CD14-positive monocyte (primary cell): ENCODE data around the gene OR10P1. TPM values are rescaled to one million over a fixed set of nuclear protein-coding genes. Genes with fewer than 3 reads are reported as not detected.

Experiments used
- DNase-seq, 3 donors: peaks; one replicate each; pipeline ENCODE4 v3.0.0-alpha.2; 2011 to 2022
- H2AFZ ChIP-seq: 2 replicates; pipeline ENCODE4 v1.6.0; 2012; ENCODE audit warnings: mild to moderate bottlenecking, low read depth, low read length, inconsistent platforms; ENCODE audit not compliant: insufficient read depth, poor library complexity, severe bottlenecking
- H3K27ac ChIP-seq, 2 donors: 1 replicate in 1 of 2; 2 replicates in 1 of 2; pipeline ENCODE4 v1.5.1; 2012 to 2013; ENCODE audit warnings: low read length in 2 of 2, control low read depth in 1 of 2, inconsistent platforms in 1 of 2, low read depth in 1 of 2, mild to moderate bottlenecking in 1 of 2
- H3K27me3 ChIP-seq, 2 donors: one replicate each; pipeline versions ENCODE4 v1.6.0 to v1.6.1; 2011 to 2013; ENCODE audit warnings: low read length in 2 of 2; ENCODE audit not compliant: control insufficient read depth in 2 of 2, insufficient read depth in 2 of 2
- H3K36me3 ChIP-seq, 2 donors: replicated peaks in 1 of 2; 1 replicate in 1 of 2; 2 replicates in 1 of 2; pipeline versions ENCODE4 v1.5.1 to v1.6.1; 2012 to 2013; ENCODE audit warnings: low read length in 2 of 2, control low read depth in 1 of 2, inconsistent platforms in 1 of 2, mild to moderate bottlenecking in 1 of 2; ENCODE audit not compliant: insufficient read depth in 2 of 2, control insufficient read depth in 1 of 2
- H3K4me1 ChIP-seq, 2 donors: 1 replicate in 1 of 2; 2 replicates in 1 of 2; pipeline versions ENCODE4 v1.5.1 to v1.6.1; 2012 to 2013; ENCODE audit warnings: low read length in 2 of 2, control low read depth in 1 of 2, inconsistent platforms in 1 of 2, mild to moderate bottlenecking in 1 of 2, moderate library complexity in 1 of 2; ENCODE audit not compliant: insufficient read depth in 2 of 2, control insufficient read depth in 1 of 2
- H3K4me2 ChIP-seq: replicated peaks from 2 replicates; pipeline ENCODE3; 2012; ENCODE audit warnings: low read length, moderate library complexity, mild to moderate bottlenecking; ENCODE audit not compliant: poor library complexity, severe bottlenecking; ENCODE audit errors: extremely low read depth
- H3K4me3 ChIP-seq, 3 experiments: fragments of 200-600 bp in 1 of 3; sonication (generic) in 1 of 3; replicated peaks in 1 of 3; 1 replicate in 2 of 3; 2 replicates in 1 of 3; pipeline ENCODE4 v1.5.1; 2011 to 2013; ENCODE audit warnings: low read length in 3 of 3, mild to moderate bottlenecking in 3 of 3, control low read depth in 2 of 3, low read depth in 2 of 3, inconsistent platforms in 1 of 3, moderate library complexity in 1 of 3
- H3K79me2 ChIP-seq: 2 replicates; pipeline ENCODE4 v1.6.0; 2012; ENCODE audit warnings: mild to moderate bottlenecking, control low read depth, inconsistent platforms, low read length, moderate library complexity; ENCODE audit not compliant: insufficient read depth
- H3K9ac ChIP-seq: 2 replicates; pipeline ENCODE4 v1.6.0; 2017; ENCODE audit warnings: low read length, mild to moderate bottlenecking; ENCODE audit not compliant: insufficient read depth, poor library complexity, severe bottlenecking
- H3K9me3 ChIP-seq, 2 donors: replicated peaks in 1 of 2; 1 replicate in 1 of 2; 2 replicates in 1 of 2; pipeline versions ENCODE4 v1.5.1 to v1.6.1; 2012 to 2013; ENCODE audit warnings: low read length in 2 of 2, control low read depth in 1 of 2; ENCODE audit not compliant: control insufficient read depth in 1 of 2, insufficient read depth in 1 of 2
- H4K20me1 ChIP-seq: 2 replicates; pipeline ENCODE4 v1.6.0; 2012; ENCODE audit warnings: mild to moderate bottlenecking, low read length, control low read depth, moderate library complexity; ENCODE audit not compliant: insufficient read depth
- H3K27ac Mint-ChIP-seq, 7 donors: one replicate each; pipeline ENCODE4 v1.8.0; 2020; ENCODE audit warnings: mild to moderate bottlenecking in 7 of 7, mixed read lengths in 7 of 7, moderate library complexity in 6 of 7, inconsistent platforms in 2 of 7
- H3K27me3 Mint-ChIP-seq, 3 donors: one replicate each; pipeline ENCODE4 v1.8.0; 2021 to 2022; ENCODE audit warnings: low read depth in 3 of 3, mild to moderate bottlenecking in 3 of 3, mixed read lengths in 3 of 3, moderate library complexity in 3 of 3, inconsistent platforms in 1 of 3
- H3K36me3 Mint-ChIP-seq, 2 donors: one replicate each; pipeline ENCODE4 v1.8.0; 2020; ENCODE audit warnings: mixed read lengths in 2 of 2, inconsistent platforms in 1 of 2, mild to moderate bottlenecking in 1 of 2
- H3K4me1 Mint-ChIP-seq: one replicate; pipeline ENCODE4 v1.8.0; 2020; ENCODE audit warnings: mild to moderate bottlenecking, mixed read lengths
- H3K4me3 Mint-ChIP-seq, 2 donors: one replicate each; pipeline ENCODE4 v1.8.0; 2020; ENCODE audit warnings: mild to moderate bottlenecking in 2 of 2, mixed read lengths in 2 of 2, moderate library complexity in 1 of 2
- H3K9me3 Mint-ChIP-seq, 7 donors: one replicate each; pipeline ENCODE4 v1.8.0; 2020 to 2022; ENCODE audit warnings: mixed read lengths in 7 of 7, mild to moderate bottlenecking in 6 of 7, moderate library complexity in 6 of 7, inconsistent platforms in 2 of 7
- CTCF ChIP-seq: fragments of 200-600 bp; IDR thresholded peaks from one replicate; pipeline ENCODE4 v1.8.0; 2022; ENCODE audit warnings: antibody characterized with exemption, mild to moderate bottlenecking
- WGBS: methylation state at CpG from one replicate; pipeline ENCODE4 v1.1.5; 2013; ENCODE audit warnings: missing lambda C conversion rate; ENCODE audit not compliant: insufficient coverage; 5-methylcytosine and 5-hydroxymethylcytosine counted together
- intact Hi-C, 2 donors: fragments of 100-400 bp; cut with micrococcal nuclease; formaldehyde crosslinking; loops; one replicate each; pipeline versions ENCODE4 v1.15.0 to v1.15.1; 2023
- polyA plus RNA-seq, 3 donors: library from polyadenylated mRNA; depleted of rRNA in 1 of 3; unstranded in 2 of 3; stranded (reverse) in 1 of 3; fragments of 300-500 nt in 2 of 3; fragments of >200 nt in 1 of 3; fragmentation: Illumina TruSeq in 2 of 3; gene quantifications; 1 replicate in 2 of 3; 2 replicates in 1 of 3; pipeline ENCODE4 v1.2.3, GENCODE V29; 2012 to 2021
- small RNA-seq: library from RNA; depleted of rRNA; stranded (forward); fragments of <200 nt; gene quantifications from one replicate; pipeline ENCODE3, GENCODE V24; 2012; ENCODE audit warnings: low read depth; ENCODE audit not compliant: insufficient read length

The OR10P1 gene
- polyA plus RNA-seq, 3 donors, result not detected

- Histone ChIP-seq H3K4me3 (no peak overlapping the region), H2AFZ (no peak overlapping the region), H3K27ac (no peak overlapping the region), H3K4me1 (peaks cover 15 to 21% of the 10 kb centered on the region in 2 donors), H3K4me2 (no peak overlapping the region), H4K20me1 (no peaks in the 10 kb centered on the region), H3K9me3 (no peaks in the 10 kb centered on the region), H3K36me3 (no peaks in the 10 kb centered on the region), H3K27me3 (no peaks in the 10 kb centered on the region), H3K79me2 (no peaks in the 10 kb centered on the region), H3K9ac (no peak overlapping the region)
- no peak for TF ChIP-seq CTCF
- 98% methylated on average over 5 of the region's 5 CpGs for WGBS
- DNase-seq, result no peak
- Mint-ChIP-seq H3K27ac (no peak overlapping the region), H3K27me3 (peaks cover 4 to 7% (median 6%) of the 10 kb centered on the region in 3 donors), H3K9me3 (no peaks in the 10 kb centered on the region), H3K4me3 (no peak overlapping the region), H3K4me1 (peaks cover 29% of the 10 kb centered on the region), H3K36me3 (peaks cover 5% of the 10 kb centered on the region in 2 donors)
- intact Hi-C loops, result no loop called here
These were observed 49.0 kb downstream of the OR10P1 start for GRCh38 chr12:55685671-55686070.

DNA sequence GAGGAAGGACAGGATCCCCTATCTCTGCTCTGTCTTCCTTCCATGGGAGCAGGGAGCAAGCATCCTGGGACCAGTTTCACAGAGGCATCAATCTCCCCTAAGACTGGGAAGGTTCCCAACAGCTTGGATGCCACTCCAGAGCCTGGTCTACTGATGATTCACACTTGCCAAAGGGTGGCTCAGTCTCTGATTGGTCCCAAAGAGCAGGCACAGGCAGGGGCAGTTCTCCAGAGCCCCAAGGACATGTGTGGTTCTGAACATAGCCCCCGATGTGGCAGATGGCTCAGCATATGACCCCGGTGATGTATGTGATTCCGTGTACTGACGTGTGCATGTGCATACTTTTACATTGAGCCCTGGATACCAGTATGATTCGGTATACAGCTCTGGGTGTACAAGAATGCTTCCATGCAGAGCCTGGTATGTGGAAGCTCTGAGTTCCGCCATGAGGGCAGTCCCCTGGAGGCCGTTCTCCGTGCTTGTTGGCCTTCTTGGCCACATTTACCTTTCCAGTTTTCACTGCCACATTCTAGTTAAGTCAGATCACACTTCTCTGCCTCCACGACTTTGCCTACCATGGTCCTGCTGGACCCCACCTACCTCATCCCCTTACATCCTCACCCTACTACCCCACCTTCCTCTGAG lies 49.8 kb downstream of the OR10P1 start:
- H3K9me3 Mint-ChIP-seq, result no peaks in the 10 kb centered on the region
- 98% methylated on average over 9 of the region's 9 CpGs for WGBS
- no peak overlapping the region for H3K4me3 Mint-ChIP-seq

More for the DNA sequence above, 49.8 kb downstream of the OR10P1 start:
- Histone ChIP-seq H4K20me1 (no peaks in the 10 kb centered on the region), H3K36me3 (no peaks in the 10 kb centered on the region), H3K9ac (no peak overlapping the region), H3K79me2 (no peaks in the 10 kb centered on the region), H3K27ac (no peak overlapping the region), H3K4me1 (peaks cover 8 to 13% of the 10 kb centered on the region in 2 donors), H2AFZ (no peak overlapping the region), H3K27me3 (no peaks in the 10 kb centered on the region), H3K4me3 (no peak overlapping the region), H3K9me3 (no peaks in the 10 kb centered on the region), H3K4me2 (no peak overlapping the region)
- Mint-ChIP-seq H3K27ac (no peak overlapping the region), H3K36me3 (peaks cover 5% of the 10 kb centered on the region in 2 donors), H3K27me3 (peaks cover 2 to 7% (median 6%) of the 10 kb centered on the region in 3 donors), H3K4me1 (peaks cover 21% of the 10 kb centered on the region)
- no peak for TF ChIP-seq CTCF
- no peak for DNase-seq
- intact Hi-C loops, result no loop called here

Small RNA genes within 50 kb of the gene (small RNA-seq; reads per million reads assigned to genes)
- gene AC009779.5, result not detected

Other genes with a start within 250 kb of the OR10P1 start
- not detected for gene OR6C65, start 236.4 kb upstream of the OR10P1 start, polyA plus RNA-seq
- not detected for gene OR6C76, start 210.6 kb upstream of the OR10P1 start, polyA plus RNA-seq
- gene OR6C2, start 192.8 kb upstream of the OR10P1 start, polyA plus RNA-seq, result under 1 TPM in 1 of 3 donors, not detected in 2; 0.18 TPM
- gene OR6C70, start 166.8 kb upstream of the OR10P1 start, polyA plus RNA-seq, result not detected
- not detected for gene OR6C68, start 144.5 kb upstream of the OR10P1 start, polyA plus RNA-seq
- gene OR6C4, start 87.3 kb upstream of the OR10P1 start, polyA plus RNA-seq, result not detected
- gene OR2AP1, start 64.4 kb upstream of the OR10P1 start, polyA plus RNA-seq, result not detected
- 1 to 10 TPM in 1 of 3 donors, under 1 TPM in 2; 0.23 to 3.3 (median 0.55) TPM for gene ITGA7, start 71.0 kb downstream of the OR10P1 start, polyA plus RNA-seq
- 100 to 1,000 TPM; 222 to 358 (median 223) TPM for gene BLOC1S1, start 79.2 kb downstream of the OR10P1 start, polyA plus RNA-seq
- gene RDH5, start 83.5 kb downstream of the OR10P1 start, polyA plus RNA-seq, result 10 to 100 TPM in 1 of 3 donors, 1 to 10 TPM in 2; 1.2 to 10.4 (median 1.2) TPM
- gene CD63, start 92.1 kb downstream of the OR10P1 start, polyA plus RNA-seq, result 1,000 to 10,000 TPM in 1 of 3 donors, 100 to 1,000 TPM in 2; 336 to 1,099 (median 988) TPM
- under 1 TPM; 0.08 to 0.09 (median 0.09) TPM for gene GDF11, start 106.2 kb downstream of the OR10P1 start, polyA plus RNA-seq
- 100 to 1,000 TPM in 1 of 3 donors, 10 to 100 TPM in 2; 28.9 to 139 (median 98.6) TPM for gene SARNP, start 180.8 kb downstream of the OR10P1 start, polyA plus RNA-seq
- 100 to 1,000 TPM in 2 of 3 donors, 10 to 100 TPM in 1; 15.5 to 140 (median 137) TPM for gene ORMDL2, start 181.1 kb downstream of the OR10P1 start, polyA plus RNA-seq
- 10 to 100 TPM in 2 of 3 donors, 1 to 10 TPM in 1; 6.2 to 26.2 (median 24.2) TPM for gene DNAJC14, start 192.7 kb downstream of the OR10P1 start, polyA plus RNA-seq
- gene MMP19, start 206.0 kb downstream of the OR10P1 start, polyA plus RNA-seq, result 1 to 10 TPM in 2 of 3 donors, under 1 TPM in 1; 0.81 to 2.8 (median 1.0) TPM